AG04450 (cell line): ENCODE data around the gene CLDN7. TPM values are rescaled to one million over a fixed set of nuclear protein-coding genes. Genes with fewer than 3 reads are reported as not detected.
A peak's percentile ranks its signal among the peaks of the same experiment; 100 is the strongest.

ENCODE experiments used
- CTCF ChIA-PET: fragments of 300-600, 350-600 bp; formaldehyde crosslinking; extraction: SDS; loops from one replicate; lab custom pipeline; 2022; ENCODE audit warnings: antibody characterized with exemption, inconsistent platforms; lab: Charles Lee
- POLR2A ChIA-PET: fragments of 350-600 bp; formaldehyde crosslinking; extraction: SDS; loops from one replicate; lab custom pipeline; 2021; ENCODE audit warnings: antibody characterized with exemption, inconsistent platforms; lab: Yijun Ruan, JAX
- DNase-seq: peaks from one replicate; pipeline ENCODE4 v3.0.0-alpha.2; 2011; ENCODE audit warnings: low read depth, low spot score
- H3K27ac ChIP-seq: one replicate; pipeline ENCODE4 v1.5.1; 2012; ENCODE audit warnings: low read depth, low read length, control low read depth
- H3K27me3 ChIP-seq: one replicate; pipeline ENCODE4 v1.6.0; 2012; ENCODE audit warnings: low read length; ENCODE audit not compliant: control insufficient read depth, insufficient read depth
- H3K4me3 ChIP-seq: 2 replicates; pipeline ENCODE4 v1.5.1; 2011; ENCODE audit warnings: mild to moderate bottlenecking, low read depth, low read length, control low read depth
- H3K9me3 ChIP-seq: 2 replicates; pipeline ENCODE4 v1.5.1; 2012; ENCODE audit warnings: low read length; ENCODE audit not compliant: control insufficient read depth, insufficient read depth
- polyA plus RNA-seq: library from polyadenylated mRNA; depleted of rRNA; stranded (reverse); fragments of >200 nt; gene quantifications from 2 replicates; pipeline ENCODE4 v1.2.3, GENCODE V29; 2011
- TF ChIP-seq, protein P1 (sequence below): IDR thresholded peaks from 2 replicates; pipeline ENCODE4 v1.5.1; 2011; ENCODE audit warnings: low read depth, low read length, control low read depth, inconsistent platforms

Gene CLDN7
- polyA plus RNA-seq, 1 experiment = 0.84 TPM

DNA sequence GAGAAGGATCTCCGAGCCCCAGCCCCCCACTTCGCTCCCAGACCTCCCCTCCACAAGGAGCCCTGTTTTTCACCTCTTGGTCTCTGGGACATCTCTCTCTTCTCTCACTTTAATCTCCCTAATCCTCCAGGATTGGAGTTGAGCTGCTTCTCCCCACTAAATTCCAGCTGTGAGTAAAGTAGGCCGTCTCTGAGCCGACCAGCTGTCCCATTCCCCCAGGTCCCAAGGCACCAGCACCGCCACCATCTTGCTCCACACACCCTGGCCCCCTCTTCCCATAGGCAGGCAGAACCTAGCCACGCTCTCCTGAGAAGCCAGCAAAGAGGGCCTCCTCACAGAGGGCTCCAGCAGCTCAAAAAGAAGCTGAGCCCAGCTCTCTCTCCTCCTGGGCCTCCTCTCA lies 43.5 kb downstream of the CLDN7 start:
- no peak overlapping the region for H3K27ac ChIP-seq
- H3K27me3 ChIP-seq = no peaks in the 10 kb centered on the region
- CTCF ChIA-PET = interaction anchor here (2.1 kb wide), 1 partner anchor 173 kb away, joined by 10 read pairs; no protein-coding TSS in a partner anchor
- no peak overlapping the region for H3K4me3 ChIP-seq
- POLR2A ChIA-PET = interaction anchor here (0.7 to 4.2 kb wide), 2 partner anchors 15 to 136 kb away, joined by 3 to 42 read pairs; partner anchors contain the start of genes DVL2 and TMEM95
- DNase-seq = no peak
- TF ChIP-seq, protein P1, sequence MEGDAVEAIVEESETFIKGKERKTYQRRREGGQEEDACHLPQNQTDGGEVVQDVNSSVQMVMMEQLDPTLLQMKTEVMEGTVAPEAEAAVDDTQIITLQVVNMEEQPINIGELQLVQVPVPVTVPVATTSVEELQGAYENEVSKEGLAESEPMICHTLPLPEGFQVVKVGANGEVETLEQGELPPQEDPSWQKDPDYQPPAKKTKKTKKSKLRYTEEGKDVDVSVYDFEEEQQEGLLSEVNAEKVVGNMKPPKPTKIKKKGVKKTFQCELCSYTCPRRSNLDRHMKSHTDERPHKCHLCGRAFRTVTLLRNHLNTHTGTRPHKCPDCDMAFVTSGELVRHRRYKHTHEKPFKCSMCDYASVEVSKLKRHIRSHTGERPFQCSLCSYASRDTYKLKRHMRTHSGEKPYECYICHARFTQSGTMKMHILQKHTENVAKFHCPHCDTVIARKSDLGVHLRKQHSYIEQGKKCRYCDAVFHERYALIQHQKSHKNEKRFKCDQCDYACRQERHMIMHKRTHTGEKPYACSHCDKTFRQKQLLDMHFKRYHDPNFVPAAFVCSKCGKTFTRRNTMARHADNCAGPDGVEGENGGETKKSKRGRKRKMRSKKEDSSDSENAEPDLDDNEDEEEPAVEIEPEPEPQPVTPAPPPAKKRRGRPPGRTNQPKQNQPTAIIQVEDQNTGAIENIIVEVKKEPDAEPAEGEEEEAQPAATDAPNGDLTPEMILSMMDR = no peak
- no peaks in the 10 kb centered on the region; the same call in 1 of the 2 replicates for H3K9me3 ChIP-seq

DNA sequence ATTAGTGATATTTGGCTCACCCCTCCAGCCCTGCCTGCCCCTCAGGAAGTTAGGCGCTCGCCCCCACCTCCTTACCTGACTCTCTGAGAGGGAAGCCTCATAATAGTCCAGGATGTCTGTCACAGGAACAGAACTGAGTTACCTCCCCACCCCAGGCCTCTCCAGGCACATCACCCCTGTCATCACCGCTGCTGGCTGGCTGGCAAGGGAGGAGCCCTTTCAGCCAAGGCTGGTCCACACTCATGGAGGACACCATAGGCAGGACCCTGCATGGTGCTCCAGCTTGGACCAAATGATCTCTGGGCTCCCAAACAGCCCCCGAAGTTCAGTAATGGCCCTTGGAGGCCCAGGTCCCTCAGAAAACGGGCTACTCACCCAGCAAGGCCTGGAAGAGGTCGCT lies 44.1 kb downstream of the CLDN7 start:
- CTCF ChIA-PET = interaction anchor here (1.7 kb wide), 1 partner anchor 172 kb away, joined by 5 read pairs; no protein-coding TSS in a partner anchor

DNA sequence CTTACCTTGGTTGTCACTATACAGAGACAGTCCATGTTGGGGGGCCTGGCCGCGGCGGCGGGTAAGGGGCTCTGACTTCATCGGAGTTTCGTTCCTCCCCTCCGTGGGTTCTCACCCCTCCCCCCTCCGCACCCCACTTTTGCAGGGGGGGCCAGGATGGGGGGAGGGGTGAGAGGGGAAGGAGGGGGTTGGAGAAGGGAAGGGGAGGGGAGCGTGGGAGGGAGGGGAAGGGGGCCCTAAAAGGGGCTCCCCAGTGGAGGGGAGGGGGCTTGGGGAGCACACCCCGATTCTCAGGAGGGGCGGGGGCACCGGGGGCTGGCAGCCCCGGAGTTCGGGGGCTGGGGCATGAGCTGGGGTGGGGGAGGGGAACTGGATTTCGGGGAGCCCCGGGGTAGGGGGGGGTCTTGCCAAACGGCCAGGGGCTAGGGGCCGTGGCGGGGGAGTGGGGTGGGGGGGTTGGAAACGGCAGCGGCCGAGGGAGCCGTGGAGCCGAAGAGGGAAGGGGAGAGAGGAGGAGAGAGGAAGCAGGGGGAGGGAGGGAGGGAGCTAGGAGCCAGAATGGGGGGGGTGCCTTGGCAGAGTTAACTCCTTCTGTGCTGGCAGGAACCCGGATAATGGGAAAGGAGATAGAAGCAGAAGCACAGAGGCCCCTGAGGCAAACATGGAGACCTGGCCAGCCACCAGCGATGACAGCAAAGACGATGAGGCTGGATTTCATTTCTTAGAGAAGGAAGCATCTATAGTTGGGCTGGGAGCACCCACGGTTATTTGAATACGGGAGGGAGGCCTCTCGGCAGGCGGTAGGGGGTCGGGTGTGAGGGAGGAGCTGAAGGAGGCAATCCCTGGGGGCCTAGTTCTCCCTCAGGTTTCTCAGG lies 44.9 kb downstream of the CLDN7 start:
- ChIA-PET CTCF (interaction anchor here (0.7 to 1.7 kb wide), 2 partner anchors 25 to 171 kb away, joined by 3 to 5 read pairs; no protein-coding TSS in a partner anchor), POLR2A (no interaction called here)
- no peaks in the 10 kb centered on the region for H3K27me3 ChIP-seq
- no peak for DNase-seq
- H3K9me3 ChIP-seq = no peaks in the 10 kb centered on the region; the same call in 1 of the 2 replicates
- H3K27ac ChIP-seq = peak overlapping the region; percentile 52
- H3K4me3 ChIP-seq = peak overlapping the region; percentile 72
- TF ChIP-seq, protein P1 = no peak

More for the DNA sequence above, 44.1 kb downstream of the CLDN7 start:
- Histone ChIP-seq H3K9me3 (no peaks in the 10 kb centered on the region; the same call in 1 of the 2 replicates), H3K27ac (peak overlapping the region; percentile 52), H3K4me3 (peak overlapping the region; percentile 72), H3K27me3 (no peaks in the 10 kb centered on the region)
- TF ChIP-seq, protein P1 = no peak
- POLR2A ChIA-PET = no interaction called here
- DNase-seq = no peak

DNA sequence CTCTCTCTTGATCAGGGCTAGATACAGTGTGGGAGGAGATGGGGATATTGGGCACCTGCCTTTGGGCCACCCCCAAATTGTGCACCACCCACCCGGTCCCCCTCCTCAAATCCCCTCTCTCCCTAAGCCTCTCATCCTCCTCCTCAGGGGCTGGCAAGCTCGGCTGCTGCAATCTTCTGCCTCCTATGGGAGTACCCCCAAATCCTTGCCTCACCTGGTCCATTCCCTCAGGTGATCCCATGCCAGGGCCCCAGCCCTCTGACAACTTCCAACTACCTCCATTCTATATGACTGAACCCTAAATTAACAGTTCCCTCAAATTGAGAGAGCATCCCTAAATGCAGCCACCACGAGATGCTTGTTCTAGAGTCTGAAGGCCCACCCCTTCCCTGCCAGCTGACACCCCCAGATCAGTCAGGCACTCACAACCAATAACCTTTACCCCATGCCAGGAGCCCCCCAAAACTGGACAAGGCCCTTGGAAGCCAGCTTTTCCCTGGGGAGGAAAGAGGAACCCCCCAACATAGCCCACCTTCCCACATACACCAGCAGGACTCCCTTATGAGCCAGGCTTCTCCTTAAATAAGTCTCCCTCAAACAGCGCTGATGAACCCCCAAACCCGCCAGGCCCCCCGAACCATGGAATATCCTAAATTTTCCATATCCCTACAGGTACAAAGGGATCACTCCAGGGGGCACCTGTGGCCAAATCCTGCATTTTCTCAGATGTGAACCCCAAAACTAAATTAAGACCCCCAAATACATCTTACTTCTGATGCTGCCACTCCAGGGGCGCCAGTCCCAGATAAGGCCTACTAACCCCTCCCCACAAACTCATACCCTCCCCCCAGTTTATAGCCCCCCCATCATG lies 45.8 kb downstream of the CLDN7 start:
- no peak for DNase-seq
- CTCF ChIA-PET = interaction anchor here (1.7 kb wide), 1 partner anchor 171 kb away, joined by 5 read pairs; no protein-coding TSS in a partner anchor
- peak overlapping the region; percentile 39 for H3K27ac ChIP-seq
- H3K4me3 ChIP-seq = peak overlapping the region; percentile 72
- TF ChIP-seq, protein P1 = no peak
- POLR2A ChIA-PET = no interaction called here
- H3K9me3 ChIP-seq = no peaks in the 10 kb centered on the region; the same call in 1 of the 2 replicates
- H3K27me3 ChIP-seq = no peaks in the 10 kb centered on the region
